Smooth muscle cell (in vitro differentiated cells): ENCODE data around the gene SP3. TPM values are rescaled to one million over a fixed set of nuclear protein-coding genes. Genes with fewer than 3 reads are reported as not detected.
A peak's percentile ranks its signal among the peaks of the same experiment; 100 is the strongest.

Experiments used
- DNase-seq: peaks from one replicate; lab custom pipeline; 2025; ENCODE audit not compliant: unreplicated experiment; lab: John Stamatoyannopoulos, UW
- H2AFZ ChIP-seq: fragments of 200-600 bp; sonication (generic); 2 replicates; pipeline ENCODE4 v1.6.0; 2016; ENCODE audit warnings: antibody characterized with exemption, low read depth, mild to moderate bottlenecking
- H3F3A ChIP-seq: fragments of 200-600 bp; sonication (generic); 2 replicates; pipeline ENCODE4 v1.6.0; 2017; ENCODE audit warnings: antibody characterized with exemption, low read depth
- H3K27ac ChIP-seq: fragments of 200-600 bp; sonication (generic); 2 replicates; pipeline ENCODE4 v1.5.1; 2016; ENCODE audit warnings: low read depth, mild to moderate bottlenecking
- H3K27me3 ChIP-seq: fragments of 200-600 bp; sonication (generic); 2 replicates; pipeline ENCODE4 v1.6.1; 2016; ENCODE audit warnings: low read depth, mild to moderate bottlenecking
- H3K36me3 ChIP-seq: fragments of 200-600 bp; sonication (generic); 2 replicates; pipeline ENCODE4 v1.5.1; 2016; ENCODE audit warnings: low read depth
- H3K4me1 ChIP-seq: fragments of 200-600 bp; sonication (generic); 2 replicates; pipeline ENCODE4 v1.5.1; 2016; ENCODE audit warnings: low read depth
- H3K4me2 ChIP-seq: fragments of 200-600 bp; sonication (generic); 2 replicates; pipeline ENCODE4 v1.6.0; 2016; ENCODE audit warnings: mild to moderate bottlenecking
- H3K4me3 ChIP-seq: fragments of 200-600 bp; sonication (generic); 2 replicates; pipeline ENCODE4 v1.5.1; 2016; ENCODE audit warnings: mild to moderate bottlenecking
- H3K79me2 ChIP-seq: fragments of 200-600 bp; sonication (generic); 2 replicates; pipeline ENCODE4 v1.6.0; 2016; ENCODE audit warnings: low read depth, mild to moderate bottlenecking
- H3K9ac ChIP-seq: fragments of 200-600 bp; sonication (generic); 2 replicates; pipeline ENCODE4 v1.6.0; 2016; ENCODE audit warnings: low read depth
- H3K9me3 ChIP-seq: fragments of 200-600 bp; sonication (generic); replicated peaks from 2 replicates; pipeline ENCODE4 v1.5.1; 2016; ENCODE audit warnings: low read depth
- H4K20me1 ChIP-seq: fragments of 200-600 bp; sonication (generic); 2 replicates; pipeline ENCODE4 v1.6.0; 2016; ENCODE audit warnings: low read depth
- WGBS: methylation state at CpG from one replicate; pipeline ENCODE4 v1.1.7; 2016; ENCODE audit warnings: low lambda C conversion rate; 5-methylcytosine and 5-hydroxymethylcytosine counted together
- polyA plus RNA-seq: library from polyadenylated mRNA; unstranded; fragments of >200 nt; fragmentation: Nextera tagmentation; extraction: Ambion mirVana; gene quantifications from 2 replicates; pipeline ENCODE4 v1.2.1, GENCODE V29; 2016
- total RNA-seq: library from RNA; depleted of rRNA; stranded (reverse); fragments of >200 nt; gene quantifications from 2 replicates; pipeline ENCODE4 v1.2.3, GENCODE V29; 2014
- TF ChIP-seq, protein P1 (sequence below): fragments of 200-600 bp; sonication (generic); IDR thresholded peaks from 2 replicates; pipeline ENCODE4 v1.5.1; 2017; ENCODE audit warnings: borderline replicate concordance, mild to moderate bottlenecking, antibody characterized with exemption; ENCODE audit not compliant: insufficient read depth, poor library complexity, severe bottlenecking

The SP3 gene
- total and polyA plus RNA-seq, 2 experiments from 2014 or later: 24.5 to 84.5 TPM

DNA sequence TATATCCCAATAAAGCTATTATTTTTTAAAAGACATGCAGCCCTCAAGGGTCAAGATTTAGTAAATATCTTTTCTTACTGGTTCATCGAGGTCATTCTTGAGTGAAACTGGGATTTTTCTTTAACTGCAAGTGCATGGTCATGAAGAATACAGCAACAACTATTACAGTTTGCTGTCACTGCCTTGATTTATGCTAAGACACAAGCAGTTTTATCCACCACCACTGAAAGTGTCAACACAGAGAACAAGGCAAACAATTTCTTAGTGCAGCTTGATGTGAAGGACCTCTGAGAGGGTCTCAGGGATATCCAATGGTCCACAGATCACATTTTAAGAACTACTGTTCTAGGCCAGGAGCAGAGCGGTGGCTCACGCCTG lies 12.1 kb downstream of the SP3 start:
- TF ChIP-seq, protein P1, sequence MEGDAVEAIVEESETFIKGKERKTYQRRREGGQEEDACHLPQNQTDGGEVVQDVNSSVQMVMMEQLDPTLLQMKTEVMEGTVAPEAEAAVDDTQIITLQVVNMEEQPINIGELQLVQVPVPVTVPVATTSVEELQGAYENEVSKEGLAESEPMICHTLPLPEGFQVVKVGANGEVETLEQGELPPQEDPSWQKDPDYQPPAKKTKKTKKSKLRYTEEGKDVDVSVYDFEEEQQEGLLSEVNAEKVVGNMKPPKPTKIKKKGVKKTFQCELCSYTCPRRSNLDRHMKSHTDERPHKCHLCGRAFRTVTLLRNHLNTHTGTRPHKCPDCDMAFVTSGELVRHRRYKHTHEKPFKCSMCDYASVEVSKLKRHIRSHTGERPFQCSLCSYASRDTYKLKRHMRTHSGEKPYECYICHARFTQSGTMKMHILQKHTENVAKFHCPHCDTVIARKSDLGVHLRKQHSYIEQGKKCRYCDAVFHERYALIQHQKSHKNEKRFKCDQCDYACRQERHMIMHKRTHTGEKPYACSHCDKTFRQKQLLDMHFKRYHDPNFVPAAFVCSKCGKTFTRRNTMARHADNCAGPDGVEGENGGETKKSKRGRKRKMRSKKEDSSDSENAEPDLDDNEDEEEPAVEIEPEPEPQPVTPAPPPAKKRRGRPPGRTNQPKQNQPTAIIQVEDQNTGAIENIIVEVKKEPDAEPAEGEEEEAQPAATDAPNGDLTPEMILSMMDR: no peak
- Histone ChIP-seq H3K9ac (no peak overlapping the region), H2AFZ (no peak overlapping the region), H3K4me1 (peaks cover 25% of the 10 kb centered on the region), H3K27ac (no peak overlapping the region), H3K27me3 (no peaks in the 10 kb centered on the region), H3F3A (peaks cover 4% of the 10 kb centered on the region), H3K4me3 (no peak overlapping the region), H3K79me2 (peaks cover 100% of the 10 kb centered on the region), H3K4me2 (no peak overlapping the region), H3K36me3 (peaks cover 28% of the 10 kb centered on the region), H4K20me1 (peaks cover 100% of the 10 kb centered on the region), H3K9me3 (no peaks in the 10 kb centered on the region)
- no peak for DNase-seq
- 99% methylated on average over 3 of the region's 3 CpGs for WGBS

DNA sequence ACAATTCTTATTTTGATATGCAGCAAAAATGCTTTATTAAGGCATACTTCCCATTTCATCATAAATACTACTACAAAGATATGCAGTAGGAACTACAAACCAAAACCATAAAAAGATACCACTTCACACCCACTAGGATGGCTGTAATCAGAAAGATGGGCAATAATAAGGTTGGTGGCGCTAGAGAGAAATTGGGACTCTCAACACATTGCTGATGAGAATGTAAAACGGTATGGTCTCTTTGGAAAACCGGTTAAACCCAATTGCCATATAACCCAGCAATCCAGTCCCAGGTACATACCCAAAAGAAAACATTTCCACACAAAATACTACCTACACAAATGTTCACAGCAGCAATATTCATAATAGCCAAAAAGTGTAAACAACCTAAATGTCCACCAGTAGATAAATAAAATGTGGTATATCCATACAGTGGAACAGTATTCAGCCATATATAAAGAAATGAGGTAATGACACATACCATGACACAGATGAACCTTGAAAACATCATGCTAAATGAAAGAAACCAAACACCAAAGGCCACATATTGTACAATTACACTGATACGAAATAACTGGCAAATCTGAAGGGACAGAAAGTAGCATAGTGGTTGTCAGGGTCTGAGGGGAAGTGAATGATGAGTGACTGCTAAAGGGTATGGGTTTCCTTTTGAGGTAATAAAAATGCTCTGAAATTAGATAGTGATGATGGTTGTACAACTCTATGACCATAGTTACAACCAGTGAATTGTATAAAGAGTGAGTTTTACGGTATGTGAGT lies 12.7 kb downstream of the SP3 start:
- H3K27me3 ChIP-seq: no peaks in the 10 kb centered on the region
- H3K4me1 ChIP-seq: peaks cover 19% of the 10 kb centered on the region
- no peak overlapping the region for H2AFZ ChIP-seq
- peaks cover 100% of the 10 kb centered on the region for H4K20me1 ChIP-seq
- H3F3A ChIP-seq: no peaks in the 10 kb centered on the region
- peaks cover 100% of the 10 kb centered on the region for H3K79me2 ChIP-seq
- DNase-seq: no peak
- WGBS: 96% methylated on average over 5 of the region's 5 CpGs
- no peak overlapping the region for H3K27ac ChIP-seq
- TF ChIP-seq, protein P1: no peak
- no peak overlapping the region for H3K4me3 ChIP-seq
- H3K9me3 ChIP-seq: no peaks in the 10 kb centered on the region
- H3K9ac ChIP-seq: no peak overlapping the region
- H3K36me3 ChIP-seq: peaks cover 28% of the 10 kb centered on the region
- no peak overlapping the region for H3K4me2 ChIP-seq

DNA sequence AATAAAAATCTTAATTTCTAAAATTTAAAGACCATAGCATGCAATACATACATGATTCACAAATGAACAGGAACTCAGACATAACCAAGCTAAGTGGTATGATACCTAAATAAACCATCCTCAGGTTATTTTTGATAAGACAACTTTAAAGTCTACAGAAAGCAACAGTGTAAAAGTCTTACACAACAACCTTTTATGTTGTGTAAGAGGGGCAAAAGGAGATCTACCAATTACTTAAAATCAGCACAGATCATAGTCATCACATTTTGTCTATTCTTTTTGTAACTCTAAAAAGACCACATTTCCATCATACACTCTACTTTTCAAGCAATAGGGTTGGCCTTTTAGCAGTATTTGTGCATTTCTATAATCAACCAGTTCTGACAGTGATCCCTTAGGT lies 16.3 kb downstream of the SP3 start:
- no peak overlapping the region for H2AFZ ChIP-seq
- peaks cover 13% of the 10 kb centered on the region for H3K4me1 ChIP-seq
- no peak overlapping the region for H3K9ac ChIP-seq
- H4K20me1 ChIP-seq: peaks cover 100% of the 10 kb centered on the region
- TF ChIP-seq, protein P1: no peak
- H3K79me2 ChIP-seq: peaks cover 100% of the 10 kb centered on the region
- H3K27ac ChIP-seq: no peak overlapping the region
- no peak for DNase-seq
- no peaks in the 10 kb centered on the region for H3K27me3 ChIP-seq
- H3K9me3 ChIP-seq: no peaks in the 10 kb centered on the region
- H3K4me2 ChIP-seq: no peak overlapping the region
- no peaks in the 10 kb centered on the region for H3F3A ChIP-seq
- H3K36me3 ChIP-seq: peaks cover 9% of the 10 kb centered on the region
- H3K4me3 ChIP-seq: no peak overlapping the region

DNA sequence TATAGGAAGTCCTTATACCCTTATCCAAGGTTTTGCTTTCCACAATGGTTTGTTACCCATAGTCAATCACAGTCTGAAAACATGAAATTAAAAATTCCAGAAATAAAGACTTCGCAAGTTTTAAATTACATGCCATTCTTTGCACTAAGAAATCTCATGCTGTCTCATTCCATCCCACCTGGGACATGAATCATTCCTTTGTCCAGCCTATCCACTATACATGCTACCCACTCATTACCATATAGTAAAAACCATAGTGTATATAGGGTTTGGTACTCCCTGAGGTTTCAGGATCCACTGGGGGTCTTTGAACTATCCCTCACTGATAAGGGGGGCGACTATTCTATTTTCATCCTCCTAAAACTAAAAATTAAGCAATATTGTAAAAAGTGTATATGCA lies 17.0 kb downstream of the SP3 start:
- TF ChIP-seq, protein P1: no peak
- H3F3A ChIP-seq: no peaks in the 10 kb centered on the region
- peak overlapping the region; percentile 17 for H3K27ac ChIP-seq
- peaks cover 8% of the 10 kb centered on the region for H3K36me3 ChIP-seq
- H3K4me3 ChIP-seq: no peak overlapping the region
- H3K27me3 ChIP-seq: no peaks in the 10 kb centered on the region
- peaks cover 100% of the 10 kb centered on the region for H3K79me2 ChIP-seq
- H3K9ac ChIP-seq: no peak overlapping the region
- H3K9me3 ChIP-seq: no peaks in the 10 kb centered on the region
- H3K4me2 ChIP-seq: peak overlapping the region; percentile 27
- H2AFZ ChIP-seq: no peak overlapping the region
- H3K4me1 ChIP-seq: peaks cover 13% of the 10 kb centered on the region
- no peak for DNase-seq
- H4K20me1 ChIP-seq: peaks cover 100% of the 10 kb centered on the region
- WGBS: 97% methylated on average over 2 of the region's 2 CpGs
